PC-3 (cell line): ENCODE results near the gene CAMK4. TPM values are rescaled to one million over a fixed set of nuclear protein-coding genes. Genes with fewer than 3 reads are reported as not detected.

Source experiments
- ATAC-seq: fragments of 200-7000 bp; cut with Tn5 transposase; 2 replicates; pipeline ENCODE4 v1.9.1; 2020; ENCODE audit warnings: mild to moderate bottlenecking, moderate library complexity
- BruUV-seq: library from RNA; stranded (reverse); fragments of 400-500 nt; replicated peaks from 2 replicates; lab custom pipeline; 2021; lab: Mats Ljungman, UMichigan
- CTCF ChIA-PET: fragments of 300-600 bp; sonication (Branson Sonifier 250); formaldehyde crosslinking; loops from one replicate; lab custom pipeline; 2022; ENCODE audit warnings: antibody characterized with exemption; lab: Charles Lee
- POLR2A ChIA-PET: fragments of 300-600 bp; sonication (Branson Sonifier 250); formaldehyde crosslinking; loops from one replicate; lab custom pipeline; 2022; ENCODE audit warnings: antibody characterized with exemption; ENCODE audit not compliant: unreplicated experiment; lab: Charles Lee
- DNase-seq: peaks from one replicate; pipeline ENCODE4 v3.0.0-alpha.2; 2015
- H2AFZ ChIP-seq: fragments of 300-600 bp; sonication (generic); 2 replicates; pipeline ENCODE4 v1.6.0; 2016; ENCODE audit warnings: antibody characterized with exemption, low read length
- H3F3A ChIP-seq: fragments of 300-600 bp; sonication (generic); one replicate; pipeline ENCODE4 v1.6.0; 2017; ENCODE audit warnings: antibody characterized with exemption, low read length, control low read depth, mild to moderate bottlenecking; ENCODE audit not compliant: unreplicated experiment
- H3K27ac ChIP-seq: fragments of 300-600 bp; sonication (generic); 2 replicates; pipeline ENCODE4 v1.5.1; 2016; ENCODE audit warnings: mild to moderate bottlenecking, low read length
- H3K27me3 ChIP-seq: fragments of 300-600 bp; sonication (generic); 2 replicates; pipeline ENCODE4 v1.6.1; 2016; ENCODE audit warnings: low read length, mixed read lengths
- H3K36me3 ChIP-seq: fragments of 300-600 bp; sonication (generic); 2 replicates; pipeline ENCODE4 v1.6.1; 2016; ENCODE audit warnings: low read depth, mixed run types, low read length, mixed read lengths
- H3K4me1 ChIP-seq: fragments of 300-600 bp; sonication (generic); 2 replicates; pipeline ENCODE4 v1.5.1; 2016; ENCODE audit warnings: low read length; ENCODE audit not compliant: insufficient read depth
- H3K4me2 ChIP-seq: fragments of 300-600 bp; sonication (generic); 2 replicates; pipeline ENCODE4 v1.6.0; 2016; ENCODE audit warnings: low read length
- H3K4me3 ChIP-seq: fragments of 300-600 bp; sonication (generic); 2 replicates; pipeline ENCODE4 v1.5.1; 2016; ENCODE audit warnings: mild to moderate bottlenecking, low read length, mixed read lengths
- H3K79me2 ChIP-seq: fragments of 300-600 bp; sonication (generic); 2 replicates; pipeline ENCODE4 v1.6.1; 2017; ENCODE audit warnings: low read length, mixed read lengths
- H3K9ac ChIP-seq: fragments of 300-600 bp; sonication (generic); 2 replicates; pipeline ENCODE4 v1.6.0; 2016; ENCODE audit warnings: mild to moderate bottlenecking, low read length
- H3K9me2 ChIP-seq: fragments of 300-600 bp; sonication (generic); replicated peaks from 2 replicates; pipeline ENCODE4 v1.6.1; 2016; ENCODE audit warnings: mixed run types, low read length, mixed read lengths
- H3K9me3 ChIP-seq: fragments of 300-600 bp; sonication (generic); 2 replicates; pipeline ENCODE4 v1.6.1; 2016; ENCODE audit warnings: low read length, mixed read lengths
- H4K20me1 ChIP-seq: fragments of 300-600 bp; sonication (generic); 2 replicates; pipeline ENCODE4 v1.6.1; 2016; ENCODE audit warnings: low read length, mixed read lengths
- EZH2 ChIP-seq: fragments of 300-600 bp; sonication (generic); IDR thresholded peaks from one replicate; pipeline ENCODE4 v1.6.1; 2017; ENCODE audit warnings: antibody characterized with exemption, mild to moderate bottlenecking, low read length; ENCODE audit not compliant: unreplicated experiment
- EZH2phosphoT487 ChIP-seq: fragments of 300-600 bp; sonication (generic); IDR thresholded peaks from 2 replicates; pipeline ENCODE4 v1.6.1; 2018; ENCODE audit warnings: mild to moderate bottlenecking, antibody characterized with exemption, low read length, borderline replicate concordance
- intact Hi-C: fragments of 100-400 bp; cut with micrococcal nuclease; formaldehyde crosslinking; loops from 2 replicates; pipeline ENCODE4 v1.9.0; 2023
- total RNA-seq: library from RNA; depleted of rRNA; stranded (reverse); fragments of >200 nt; gene quantifications from 2 replicates; pipeline ENCODE4 v1.2.3, GENCODE V29; 2014
- TF ChIP-seq, protein P1 (sequence below): fragments of 300-600 bp; sonication (generic); conservative IDR thresholded peaks from 2 replicates; pipeline ENCODE4 v1.5.1; 2017; ENCODE audit warnings: antibody characterized with exemption, low read depth, mild to moderate bottlenecking, low read length

The CAMK4 gene
- total RNA-seq, 1 experiment from 2014 or later = 0.55 TPM

DNA sequence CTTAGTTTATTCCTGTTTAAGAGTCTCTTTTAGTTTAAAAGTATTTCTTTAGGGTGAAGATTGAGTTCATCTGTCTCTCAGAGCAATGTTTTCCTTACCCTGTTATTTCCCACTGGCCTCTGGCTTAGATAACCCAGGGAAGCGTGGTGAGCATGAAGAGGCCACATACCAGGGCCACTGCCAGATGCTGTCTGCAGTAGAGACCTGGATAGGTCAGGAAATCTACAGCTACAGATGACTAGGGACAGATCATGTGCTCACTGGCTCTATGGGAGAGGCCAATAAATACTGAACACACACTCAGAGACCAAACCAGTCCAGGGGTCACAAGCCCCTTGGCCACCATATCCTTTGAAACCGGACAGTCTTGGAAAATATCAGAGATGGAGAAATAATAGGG, 136.0 kb downstream of the CAMK4 start:
- no peak overlapping the region for H3K27ac ChIP-seq
- BruUV-seq = no TSS peak
- no peaks in the 10 kb centered on the region for H3K9me2 ChIP-seq
- H3K9ac ChIP-seq = no peak overlapping the region
- POLR2A ChIA-PET = no interaction called here
- no peaks in the 10 kb centered on the region for H4K20me1 ChIP-seq
- H3K27me3 ChIP-seq = peaks cover 9% of the 10 kb centered on the region; the same call in 1 of the 2 replicates
- DNase-seq (no peak), ATAC-seq (no peak)
- no peak overlapping the region for H3K4me3 ChIP-seq
- no peaks in the 10 kb centered on the region for H3K9me3 ChIP-seq
- TF ChIP-seq, protein P1, sequence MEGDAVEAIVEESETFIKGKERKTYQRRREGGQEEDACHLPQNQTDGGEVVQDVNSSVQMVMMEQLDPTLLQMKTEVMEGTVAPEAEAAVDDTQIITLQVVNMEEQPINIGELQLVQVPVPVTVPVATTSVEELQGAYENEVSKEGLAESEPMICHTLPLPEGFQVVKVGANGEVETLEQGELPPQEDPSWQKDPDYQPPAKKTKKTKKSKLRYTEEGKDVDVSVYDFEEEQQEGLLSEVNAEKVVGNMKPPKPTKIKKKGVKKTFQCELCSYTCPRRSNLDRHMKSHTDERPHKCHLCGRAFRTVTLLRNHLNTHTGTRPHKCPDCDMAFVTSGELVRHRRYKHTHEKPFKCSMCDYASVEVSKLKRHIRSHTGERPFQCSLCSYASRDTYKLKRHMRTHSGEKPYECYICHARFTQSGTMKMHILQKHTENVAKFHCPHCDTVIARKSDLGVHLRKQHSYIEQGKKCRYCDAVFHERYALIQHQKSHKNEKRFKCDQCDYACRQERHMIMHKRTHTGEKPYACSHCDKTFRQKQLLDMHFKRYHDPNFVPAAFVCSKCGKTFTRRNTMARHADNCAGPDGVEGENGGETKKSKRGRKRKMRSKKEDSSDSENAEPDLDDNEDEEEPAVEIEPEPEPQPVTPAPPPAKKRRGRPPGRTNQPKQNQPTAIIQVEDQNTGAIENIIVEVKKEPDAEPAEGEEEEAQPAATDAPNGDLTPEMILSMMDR = no peak
- TF ChIP-seq EZH2phosphoT487 = no peak
- no peak for TF ChIP-seq EZH2
- no peaks in the 10 kb centered on the region for H3K4me1 ChIP-seq
- no peaks in the 10 kb centered on the region for H3K79me2 ChIP-seq
- no peak overlapping the region for H2AFZ ChIP-seq
- intact Hi-C loops = no loop called here
- CTCF ChIA-PET = no interaction called here
- no peaks in the 10 kb centered on the region for H3F3A ChIP-seq
- H3K36me3 ChIP-seq = no peaks in the 10 kb centered on the region
- no peak overlapping the region for H3K4me2 ChIP-seq

DNA sequence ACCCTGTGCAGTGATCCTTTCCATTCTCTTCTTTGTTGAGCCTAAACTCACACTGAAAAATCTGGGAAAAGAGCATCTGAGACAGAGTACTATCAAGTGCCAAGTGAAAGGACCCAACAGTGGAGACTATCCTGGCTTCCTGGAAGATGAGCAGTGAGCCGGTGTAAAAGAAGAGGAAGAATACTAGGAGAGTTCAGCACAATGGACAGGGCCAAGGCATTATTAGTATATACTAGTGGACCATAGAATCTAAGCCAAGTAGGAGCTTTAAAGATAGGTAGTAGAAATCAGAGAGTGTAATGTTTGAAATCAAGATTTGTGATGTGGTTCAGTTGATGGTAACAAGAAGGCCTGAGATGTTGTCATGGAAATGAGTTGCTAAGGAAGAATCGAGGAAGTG, 140.8 kb downstream of the CAMK4 start:
- Histone ChIP-seq H3K9me2 (no peaks in the 10 kb centered on the region), H3K27me3 (peaks cover 2% of the 10 kb centered on the region; the same call in 1 of the 2 replicates), H3K79me2 (no peaks in the 10 kb centered on the region), H2AFZ (no peak overlapping the region), H3K9ac (no peak overlapping the region), H3K27ac (no peak overlapping the region), H3K4me3 (no peak overlapping the region), H3F3A (no peaks in the 10 kb centered on the region), H3K4me2 (no peak overlapping the region), H3K36me3 (no peaks in the 10 kb centered on the region), H3K4me1 (0 out of 2 replicates have a peak, but pooled peaks cover 7% of the 10 kb centered on the region), H4K20me1 (no peaks in the 10 kb centered on the region), H3K9me3 (no peaks in the 10 kb centered on the region)
- ChIA-PET POLR2A (no interaction called here), CTCF (no interaction called here)
- DNase-seq (peak; percentile 29), ATAC-seq (no peak)
- intact Hi-C loops = no loop called here
- BruUV-seq = no TSS peak
- TF ChIP-seq EZH2phosphoT487 (no peak), EZH2 (no peak)

GRCh38 chr5:111366388-111366787, 142.2 kb downstream of the CAMK4 start:
- no peak for DNase-seq
- ChIA-PET CTCF (no interaction called here), POLR2A (no interaction called here)

More at GRCh38 chr5:111366388-111366787, 142.2 kb downstream of the CAMK4 start:
- Histone ChIP-seq H3K9me3 (no peaks in the 10 kb centered on the region), H3K4me3 (no peak overlapping the region), H3F3A (no peaks in the 10 kb centered on the region), H3K27me3 (peaks cover 14% of the 10 kb centered on the region; the same call in 1 of the 2 replicates), H4K20me1 (no peaks in the 10 kb centered on the region), H3K4me2 (no peak overlapping the region), H3K27ac (no peak overlapping the region), H2AFZ (no peak overlapping the region), H3K9me2 (no peaks in the 10 kb centered on the region), H3K9ac (no peak overlapping the region), H3K79me2 (no peaks in the 10 kb centered on the region), H3K36me3 (no peaks in the 10 kb centered on the region), H3K4me1 (0 out of 2 replicates have a peak, but pooled peaks cover 7% of the 10 kb centered on the region)
- ATAC-seq = no peak
- BruUV-seq = no TSS peak
- no peak for TF ChIP-seq EZH2phosphoT487
- intact Hi-C loops = no loop called here
